ENCODE data around the gene LZTFL1. TPM values are rescaled to one million over a fixed set of nuclear protein-coding genes. Genes with fewer than 3 reads are reported as not detected.

Gene LZTFL1
- total and polyA plus RNA-seq, 2 donors (not counting 1 experiment from before 2014, with no cell fraction given) = 12.4 to 28.0 TPM

DNA sequence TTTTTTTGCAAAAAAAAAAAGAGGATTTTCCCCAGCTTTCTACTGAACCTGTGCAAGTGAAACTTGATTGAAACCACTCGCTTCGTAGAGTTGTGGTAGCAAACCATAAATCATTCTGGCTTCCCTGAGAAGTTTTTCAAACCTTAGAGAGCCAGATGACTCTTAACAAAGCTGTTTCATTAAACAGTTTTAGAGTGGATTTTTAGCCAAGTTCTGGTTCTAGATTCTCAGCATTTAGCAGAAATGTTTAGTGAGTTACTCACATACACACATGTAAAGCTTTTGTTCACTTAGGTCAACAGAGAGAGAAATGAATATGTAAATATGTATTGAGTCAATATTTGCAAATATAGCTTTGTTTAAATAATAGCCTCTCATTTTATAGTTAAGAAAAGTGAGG lies 26.3 kb upstream of the LZTFL1 start:
- H3K27me3 ChIP-seq (ENCODE audit: control insufficient read depth, insufficient read depth, low read length) = peaks cover 24% of the 10 kb centered on the region
- H3K4me3 ChIP-seq (replicated peaks in 1 of 4; ENCODE audit: control extremely low read depth in 1 of 4, insufficient read depth in 1 of 4, low read depth in 3 of 4, low read length in 4 of 4) = no peak overlapping the region
- no peak overlapping the region for H3K27ac ChIP-seq (ENCODE audit: insufficient read depth, low read length)
- H3K9me3 ChIP-seq (ENCODE audit: control insufficient read depth, insufficient read depth, low read depth, low read length) = no peaks in the 10 kb centered on the region
- H3K4me1 ChIP-seq (ENCODE audit: control insufficient read depth, extremely low read depth, insufficient read depth, low read length) = no peaks in the 10 kb centered on the region
- H3K79me2 ChIP-seq (ENCODE audit: control insufficient read depth, insufficient read depth, low read length) = no peaks in the 10 kb centered on the region
- no peak for DNase-seq (ENCODE audit: low read depth in 2 of 2)
- TF ChIP-seq, protein P1, sequence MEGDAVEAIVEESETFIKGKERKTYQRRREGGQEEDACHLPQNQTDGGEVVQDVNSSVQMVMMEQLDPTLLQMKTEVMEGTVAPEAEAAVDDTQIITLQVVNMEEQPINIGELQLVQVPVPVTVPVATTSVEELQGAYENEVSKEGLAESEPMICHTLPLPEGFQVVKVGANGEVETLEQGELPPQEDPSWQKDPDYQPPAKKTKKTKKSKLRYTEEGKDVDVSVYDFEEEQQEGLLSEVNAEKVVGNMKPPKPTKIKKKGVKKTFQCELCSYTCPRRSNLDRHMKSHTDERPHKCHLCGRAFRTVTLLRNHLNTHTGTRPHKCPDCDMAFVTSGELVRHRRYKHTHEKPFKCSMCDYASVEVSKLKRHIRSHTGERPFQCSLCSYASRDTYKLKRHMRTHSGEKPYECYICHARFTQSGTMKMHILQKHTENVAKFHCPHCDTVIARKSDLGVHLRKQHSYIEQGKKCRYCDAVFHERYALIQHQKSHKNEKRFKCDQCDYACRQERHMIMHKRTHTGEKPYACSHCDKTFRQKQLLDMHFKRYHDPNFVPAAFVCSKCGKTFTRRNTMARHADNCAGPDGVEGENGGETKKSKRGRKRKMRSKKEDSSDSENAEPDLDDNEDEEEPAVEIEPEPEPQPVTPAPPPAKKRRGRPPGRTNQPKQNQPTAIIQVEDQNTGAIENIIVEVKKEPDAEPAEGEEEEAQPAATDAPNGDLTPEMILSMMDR (conservative IDR thresholded peaks at IDR 0.05 in 1 of 2, IDR thresholded peaks at IDR 0.05 in 1 of 2; ENCODE audit: low read depth in 1 of 2, low read length in 2 of 2) = no peak
- no peak for TF ChIP-seq EZH2 (IDR thresholded peaks at IDR 0.05; ENCODE audit: low read length, missing control alignments)
- no peak overlapping the region for H2AFZ ChIP-seq (ENCODE audit: low read length)
- H4K20me1 ChIP-seq (ENCODE audit: control insufficient read depth, extremely low read depth, insufficient read depth, low read length) = no peaks in the 10 kb centered on the region
- H3K36me3 ChIP-seq (ENCODE audit: control insufficient read depth, insufficient read depth, low read length) = no peaks in the 10 kb centered on the region
- no peak overlapping the region for H3K9ac ChIP-seq (ENCODE audit: insufficient read depth, low read length)
- no peak overlapping the region for H3K4me2 ChIP-seq (ENCODE audit: extremely low read depth, insufficient read depth, low read length)

DNA sequence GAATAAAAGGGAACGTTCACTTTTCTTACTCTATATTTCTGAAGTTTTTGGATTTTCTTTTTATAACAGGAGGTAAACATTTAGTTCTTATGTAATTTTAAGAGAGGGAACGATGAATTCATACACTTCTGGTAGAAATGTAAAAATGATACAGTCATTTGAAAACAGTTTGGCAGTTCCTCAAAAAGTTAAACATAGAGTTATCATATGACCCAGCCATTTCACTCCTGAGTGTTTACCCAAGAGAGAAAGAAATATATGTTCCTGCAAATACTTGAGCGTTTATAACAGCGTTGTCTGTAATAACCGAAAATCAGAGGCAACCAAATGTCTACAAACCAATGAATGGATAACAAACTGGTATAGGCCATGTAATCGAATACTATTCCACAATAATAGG lies 23.6 kb upstream of the LZTFL1 start:
- no peaks in the 10 kb centered on the region for H4K20me1 ChIP-seq (ENCODE audit: control insufficient read depth, extremely low read depth, insufficient read depth, low read length)
- H3K4me3 ChIP-seq (replicated peaks in 1 of 4; ENCODE audit: control extremely low read depth in 1 of 4, insufficient read depth in 1 of 4, low read depth in 3 of 4, low read length in 4 of 4) = no peak overlapping the region
- TF ChIP-seq EZH2 (IDR thresholded peaks at IDR 0.05; ENCODE audit: low read length, missing control alignments) = no peak
- TF ChIP-seq, protein P1 (conservative IDR thresholded peaks at IDR 0.05 in 1 of 2, IDR thresholded peaks at IDR 0.05 in 1 of 2; ENCODE audit: low read depth in 1 of 2, low read length in 2 of 2) = no peak
- H2AFZ ChIP-seq (ENCODE audit: low read length) = no peak overlapping the region
- no peaks in the 10 kb centered on the region for H3K36me3 ChIP-seq (ENCODE audit: control insufficient read depth, insufficient read depth, low read length)
- H3K79me2 ChIP-seq (ENCODE audit: control insufficient read depth, insufficient read depth, low read length) = no peaks in the 10 kb centered on the region
- H3K4me2 ChIP-seq (ENCODE audit: extremely low read depth, insufficient read depth, low read length) = no peak overlapping the region
- no peak overlapping the region for H3K27ac ChIP-seq (ENCODE audit: insufficient read depth, low read length)
- no peaks in the 10 kb centered on the region for H3K4me1 ChIP-seq (ENCODE audit: control insufficient read depth, extremely low read depth, insufficient read depth, low read length)
- H3K9ac ChIP-seq (ENCODE audit: insufficient read depth, low read length) = no peak overlapping the region
- peaks cover 24% of the 10 kb centered on the region for H3K27me3 ChIP-seq (ENCODE audit: control insufficient read depth, insufficient read depth, low read length)
- DNase-seq (ENCODE audit: low read depth in 2 of 2) = no peak
- no peaks in the 10 kb centered on the region for H3K9me3 ChIP-seq (ENCODE audit: control insufficient read depth, insufficient read depth, low read depth, low read length)

DNA sequence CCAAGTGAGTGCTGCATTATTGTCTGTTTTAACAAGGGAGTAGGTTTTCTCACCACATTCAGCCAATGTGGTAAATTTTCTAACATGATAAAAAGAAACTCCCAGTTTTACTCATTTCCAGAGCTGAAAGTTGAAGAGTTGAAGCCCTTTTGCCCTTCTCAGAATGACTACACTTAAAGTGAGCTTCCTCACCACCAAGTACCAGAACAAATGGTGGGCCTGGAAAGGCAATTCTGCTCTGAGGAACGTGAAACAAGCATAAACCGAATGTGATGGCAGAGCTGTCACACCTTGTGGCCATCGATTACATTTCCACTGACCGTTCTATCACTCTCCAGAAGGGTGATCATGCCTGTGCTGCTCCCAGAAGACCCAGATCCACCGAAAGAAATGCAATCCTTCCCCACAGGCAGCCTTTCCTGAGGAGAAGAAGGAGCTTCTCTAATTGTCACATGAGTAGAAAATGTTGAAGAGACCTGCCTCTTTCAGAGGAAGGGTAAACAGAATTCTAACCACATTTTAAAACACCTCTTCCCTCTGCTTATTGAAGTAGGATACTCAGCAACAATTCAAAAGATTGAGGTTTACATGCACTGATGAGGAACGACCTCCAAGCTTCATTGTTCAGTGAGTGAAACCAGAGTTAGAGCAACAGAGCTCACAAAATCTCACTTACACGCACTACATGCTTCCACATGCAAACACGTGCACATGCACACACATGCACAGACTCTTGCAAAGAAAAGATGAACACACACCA lies 23.0 kb upstream of the LZTFL1 start:
- TF ChIP-seq, protein P1 (conservative IDR thresholded peaks at IDR 0.05 in 1 of 2, IDR thresholded peaks at IDR 0.05 in 1 of 2; ENCODE audit: low read depth in 1 of 2, low read length in 2 of 2) = no peak
- TF ChIP-seq EZH2 (IDR thresholded peaks at IDR 0.05; ENCODE audit: low read length, missing control alignments) = no peak
- Histone ChIP-seq H3K4me2 (ENCODE audit: extremely low read depth, insufficient read depth, low read length) (no peak overlapping the region), H3K79me2 (ENCODE audit: control insufficient read depth, insufficient read depth, low read length) (no peaks in the 10 kb centered on the region), H3K9me3 (ENCODE audit: control insufficient read depth, insufficient read depth, low read depth, low read length) (no peaks in the 10 kb centered on the region), H3K27me3 (ENCODE audit: control insufficient read depth, insufficient read depth, low read length) (peaks cover 22% of the 10 kb centered on the region), H3K4me1 (ENCODE audit: control insufficient read depth, extremely low read depth, insufficient read depth, low read length) (no peaks in the 10 kb centered on the region), H3K4me3 (replicated peaks in 1 of 4; ENCODE audit: control extremely low read depth in 1 of 4, insufficient read depth in 1 of 4, low read depth in 3 of 4, low read length in 4 of 4) (no peak overlapping the region), H3K36me3 (ENCODE audit: control insufficient read depth, insufficient read depth, low read length) (no peaks in the 10 kb centered on the region), H2AFZ (ENCODE audit: low read length) (no peak overlapping the region), H3K9ac (ENCODE audit: insufficient read depth, low read length) (no peak overlapping the region), H3K27ac (ENCODE audit: insufficient read depth, low read length) (no peak overlapping the region), H4K20me1 (ENCODE audit: control insufficient read depth, extremely low read depth, insufficient read depth, low read length) (no peaks in the 10 kb centered on the region)
- no peak for DNase-seq (ENCODE audit: low read depth in 2 of 2)

Data from fibroblast of lung (primary cell).